ENCODE measurements around the gene VCL.
"Not testable (repeated sequence)": the region's sequence is repeated elsewhere in the genome, so short reads cannot be mapped to it uniquely, and the experiment has no call there.

VCL gene

GRCh38 chr10:74013004-74013403 lies 15.1 kb downstream of the VCL start:
- no peak overlapping the region for H3K56ac ChIP-seq (ENCODE audit: low read length)
- H3K27ac ChIP-seq (ENCODE audit: low read depth, low read length), result no peak overlapping the region
- no peak overlapping the region for H3K23ac ChIP-seq (ENCODE audit: low read length)
- H3K9ac ChIP-seq (ENCODE audit: low read length), result no peak overlapping the region
- no peak overlapping the region for H2AK5ac ChIP-seq (ENCODE audit: low read length)
- no peak overlapping the region for H3K4ac ChIP-seq (ENCODE audit: low read depth, low read length)
- peaks cover 3% of the 10 kb centered on the region for H3K4me1 ChIP-seq (ENCODE audit: control insufficient read depth, low read depth, low read length)
- H3K79me2 ChIP-seq (ENCODE audit: control insufficient read depth, insufficient read depth, low read length), result peaks cover 72% of the 10 kb centered on the region
- no peak overlapping the region for H4K8ac ChIP-seq (ENCODE audit: low read depth, low read length)
- no peak for DNase-seq
- no peaks in the 10 kb centered on the region for H3K79me1 ChIP-seq (ENCODE audit: low read length)
- H3K4me2 ChIP-seq (ENCODE audit: low read length), result no peak overlapping the region
- no peak overlapping the region for H3K18ac ChIP-seq (ENCODE audit: low read length)
- no peak overlapping the region for H2BK120ac ChIP-seq (ENCODE audit: low read depth, low read length)
- no peaks in the 10 kb centered on the region for H3K36me3 ChIP-seq (ENCODE audit: control insufficient read depth, insufficient read depth, low read length)
- H2BK15ac ChIP-seq (replicated peaks; ENCODE audit: low read depth), result no peak overlapping the region
- no peak overlapping the region for H2BK5ac ChIP-seq (ENCODE audit: low read length)
- no peak overlapping the region for H4K5ac ChIP-seq (ENCODE audit: low read length)
- H3K27me3 ChIP-seq (ENCODE audit: insufficient read depth, low read length, poor library complexity), result no peaks in the 10 kb centered on the region
- WGBS (ENCODE audit: extremely low coverage, insufficient coverage, low lambda C conversion rate), result no CpG with 5 or more reads among the region's 1 CpG
- no peak overlapping the region for H3K4me3 ChIP-seq (ENCODE audit: low read length)

GRCh38 chr10:74014574-74014973 lies 16.7 kb downstream of the VCL start:
- H3K4me3 ChIP-seq (ENCODE audit: low read length); H3K79me1 ChIP-seq (ENCODE audit: low read length); H3K23ac ChIP-seq (ENCODE audit: low read length); H2BK120ac ChIP-seq (ENCODE audit: low read depth, low read length); DNase-seq; H3K4ac ChIP-seq (ENCODE audit: low read depth, low read length); H4K8ac ChIP-seq (ENCODE audit: low read depth, low read length); H3K4me1 ChIP-seq (ENCODE audit: control insufficient read depth, low read depth, low read length); H2BK15ac ChIP-seq (replicated peaks; ENCODE audit: low read depth); H3K18ac ChIP-seq (ENCODE audit: low read length); H3K27ac ChIP-seq (ENCODE audit: low read depth, low read length); H3K36me3 ChIP-seq (ENCODE audit: control insufficient read depth, insufficient read depth, low read length); H4K5ac ChIP-seq (ENCODE audit: low read length); H2AK5ac ChIP-seq (ENCODE audit: low read length); H3K27me3 ChIP-seq (ENCODE audit: insufficient read depth, low read length, poor library complexity); H2BK5ac ChIP-seq (ENCODE audit: low read length); H3K4me2 ChIP-seq (ENCODE audit: low read length); H3K56ac ChIP-seq (ENCODE audit: low read length); H3K9ac ChIP-seq (ENCODE audit: low read length): not testable (repeated sequence)
- peaks cover 70% of the 10 kb centered on the region for H3K79me2 ChIP-seq (ENCODE audit: control insufficient read depth, insufficient read depth, low read length)
- no CpG with 5 or more reads among the region's 3 CpGs for WGBS (ENCODE audit: extremely low coverage, insufficient coverage, low lambda C conversion rate)

GRCh38 chr10:74018241-74018640 lies 20.3 kb downstream of the VCL start:
- Histone ChIP-seq H4K5ac (ENCODE audit: low read length) (no peak overlapping the region), H2BK15ac (replicated peaks; ENCODE audit: low read depth) (no peak overlapping the region), H3K79me1 (ENCODE audit: low read length) (no peaks in the 10 kb centered on the region), H3K23ac (ENCODE audit: low read length) (no peak overlapping the region), H3K18ac (ENCODE audit: low read length) (no peak overlapping the region), H3K4me2 (ENCODE audit: low read length) (no peak overlapping the region), H2BK120ac (ENCODE audit: low read depth, low read length) (no peak overlapping the region), H4K8ac (ENCODE audit: low read depth, low read length) (no peak overlapping the region), H3K4me3 (ENCODE audit: low read length) (no peak overlapping the region), H3K27me3 (ENCODE audit: insufficient read depth, low read length, poor library complexity) (no peaks in the 10 kb centered on the region), H3K36me3 (ENCODE audit: control insufficient read depth, insufficient read depth, low read length) (no peaks in the 10 kb centered on the region), H3K9ac (ENCODE audit: low read length) (no peak overlapping the region), H3K56ac (ENCODE audit: low read length) (no peak overlapping the region), H3K27ac (ENCODE audit: low read depth, low read length) (no peak overlapping the region), H2AK5ac (ENCODE audit: low read length) (no peak overlapping the region), H3K4ac (ENCODE audit: low read depth, low read length) (no peak overlapping the region), H3K79me2 (ENCODE audit: control insufficient read depth, insufficient read depth, low read length) (peaks cover 66% of the 10 kb centered on the region), H2BK5ac (ENCODE audit: low read length) (no peak overlapping the region), H3K4me1 (ENCODE audit: control insufficient read depth, low read depth, low read length) (no peaks in the 10 kb centered on the region)
- WGBS (ENCODE audit: extremely low coverage, insufficient coverage, low lambda C conversion rate), result no CpG with 5 or more reads among the region's 2 CpGs
- no peak for DNase-seq

GRCh38 chr10:74021248-74022055 lies 23.5 kb downstream of the VCL start:
- H4K5ac ChIP-seq (ENCODE audit: low read length), result no peak overlapping the region
- H2AK5ac ChIP-seq (ENCODE audit: low read length), result no peak overlapping the region
- no peak overlapping the region for H3K4me3 ChIP-seq (ENCODE audit: low read length)
- no peak overlapping the region for H3K4ac ChIP-seq (ENCODE audit: low read depth, low read length)
- H3K4me1 ChIP-seq (ENCODE audit: control insufficient read depth, low read depth, low read length), result peaks cover 3% of the 10 kb centered on the region
- no peak overlapping the region for H2BK5ac ChIP-seq (ENCODE audit: low read length)
- H3K9ac ChIP-seq (ENCODE audit: low read length), result no peak overlapping the region
- WGBS (ENCODE audit: extremely low coverage, insufficient coverage, low lambda C conversion rate), result 100% methylated on average over 1 of the region's 4 CpGs
- no peaks in the 10 kb centered on the region for H3K79me1 ChIP-seq (ENCODE audit: low read length)
- H3K36me3 ChIP-seq (ENCODE audit: control insufficient read depth, insufficient read depth, low read length), result no peaks in the 10 kb centered on the region
- no peak overlapping the region for H3K18ac ChIP-seq (ENCODE audit: low read length)
- peaks cover 73% of the 10 kb centered on the region for H3K79me2 ChIP-seq (ENCODE audit: control insufficient read depth, insufficient read depth, low read length)
- H4K8ac ChIP-seq (ENCODE audit: low read depth, low read length), result no peak overlapping the region
- no peaks in the 10 kb centered on the region for H3K27me3 ChIP-seq (ENCODE audit: insufficient read depth, low read length, poor library complexity)
- DNase-seq, result no peak
- H3K23ac ChIP-seq (ENCODE audit: low read length), result no peak overlapping the region
- H3K56ac ChIP-seq (ENCODE audit: low read length), result no peak overlapping the region
- H3K27ac ChIP-seq (ENCODE audit: low read depth, low read length), result no peak overlapping the region
- H2BK120ac ChIP-seq (ENCODE audit: low read depth, low read length), result no peak overlapping the region
- H3K4me2 ChIP-seq (ENCODE audit: low read length), result no peak overlapping the region
- H2BK15ac ChIP-seq (replicated peaks; ENCODE audit: low read depth), result no peak overlapping the region

GRCh38 chr10:74022926-74023629 lies 25.2 kb downstream of the VCL start:
- no peak overlapping the region for H3K23ac ChIP-seq (ENCODE audit: low read length)
- H3K4me1 ChIP-seq (ENCODE audit: control insufficient read depth, low read depth, low read length), result peaks cover 6% of the 10 kb centered on the region
- no peaks in the 10 kb centered on the region for H3K36me3 ChIP-seq (ENCODE audit: control insufficient read depth, insufficient read depth, low read length)
- no peak overlapping the region for H2BK5ac ChIP-seq (ENCODE audit: low read length)
- no peaks in the 10 kb centered on the region for H3K27me3 ChIP-seq (ENCODE audit: insufficient read depth, low read length, poor library complexity)
- no CpG with 5 or more reads among the region's 5 CpGs for WGBS (ENCODE audit: extremely low coverage, insufficient coverage, low lambda C conversion rate)
- H3K79me2 ChIP-seq (ENCODE audit: control insufficient read depth, insufficient read depth, low read length), result peaks cover 75% of the 10 kb centered on the region
- H4K8ac ChIP-seq (ENCODE audit: low read depth, low read length), result no peak overlapping the region
- H2BK15ac ChIP-seq (replicated peaks; ENCODE audit: low read depth), result no peak overlapping the region
- no peak for DNase-seq
- H3K56ac ChIP-seq (ENCODE audit: low read length), result no peak overlapping the region
- H4K5ac ChIP-seq (ENCODE audit: low read length), result no peak overlapping the region
- H3K79me1 ChIP-seq (ENCODE audit: low read length), result no peaks in the 10 kb centered on the region
- no peak overlapping the region for H3K27ac ChIP-seq (ENCODE audit: low read depth, low read length)
- H3K4me2 ChIP-seq (ENCODE audit: low read length), result no peak overlapping the region
- no peak overlapping the region for H2AK5ac ChIP-seq (ENCODE audit: low read length)
- no peak overlapping the region for H2BK120ac ChIP-seq (ENCODE audit: low read depth, low read length)
- no peak overlapping the region for H3K18ac ChIP-seq (ENCODE audit: low read length)
- no peak overlapping the region for H3K4me3 ChIP-seq (ENCODE audit: low read length)
- no peak overlapping the region for H3K4ac ChIP-seq (ENCODE audit: low read depth, low read length)
- H3K9ac ChIP-seq (ENCODE audit: low read length), result no peak overlapping the region

Measured in mesendoderm (in vitro differentiated cells).